GM12865 (cell line): ENCODE results near the gene ABCE1.

ENCODE experiments used
- DNase-seq: peaks from one replicate; pipeline ENCODE4 v3.0.0; 2010; ENCODE audit warnings: low read depth
- H3K4me3 ChIP-seq: 2 replicates; pipeline ENCODE4 v1.5.1; 2011; ENCODE audit warnings: mild to moderate bottlenecking, low read depth, low read length, control low read depth
- TF ChIP-seq, protein P1 (sequence below): IDR thresholded peaks from 2 replicates; pipeline ENCODE4 v1.5.1; 2011; ENCODE audit warnings: low read length, control low read depth, low read depth, inconsistent platforms; ENCODE audit not compliant: insufficient read depth; ENCODE audit errors: missing control alignments

The ABCE1 gene

DNA sequence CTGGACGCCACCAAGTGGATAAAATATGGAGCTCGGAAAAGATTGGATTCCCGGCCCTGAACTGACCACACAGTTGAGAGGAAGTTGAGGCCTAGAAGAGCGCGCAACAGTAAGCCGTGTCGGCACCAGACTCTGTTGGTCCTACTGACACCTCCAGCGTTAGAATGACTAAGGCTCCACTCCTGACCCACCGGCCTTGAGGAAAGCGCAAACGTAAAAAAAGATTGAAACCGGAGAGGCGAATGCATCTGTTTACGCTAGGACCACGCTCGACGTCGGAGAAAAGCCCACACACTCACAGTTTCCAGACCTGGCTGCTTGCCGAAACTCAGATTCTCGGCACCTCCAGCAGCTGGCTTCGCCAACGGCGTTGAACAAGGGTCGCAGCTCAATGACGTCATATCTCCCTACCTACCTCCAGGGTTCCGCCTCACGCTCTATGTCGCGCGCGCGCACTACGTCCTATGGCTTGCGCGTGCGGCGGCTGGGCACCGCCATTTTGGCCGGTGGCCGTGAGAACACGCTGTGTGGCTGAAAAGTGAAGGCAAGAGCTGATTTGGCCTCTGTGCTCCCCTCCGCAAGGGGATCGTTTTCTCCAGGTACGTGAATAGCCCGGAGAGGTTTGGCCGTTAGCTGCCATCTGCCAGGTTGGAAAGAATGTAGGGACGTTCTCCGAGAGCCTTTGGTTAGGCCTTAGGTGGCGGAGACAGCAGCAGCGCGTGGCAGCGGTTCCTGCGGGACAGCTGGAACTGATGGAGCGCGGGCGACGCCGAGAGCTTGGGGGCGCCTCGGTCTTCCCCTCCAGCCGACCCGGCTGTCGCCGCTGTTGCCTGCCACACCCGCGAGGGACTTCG, at the start of gene ABCE1, which contains the start of gene ANAPC10:
TSS of gene ABCE1 (plus strand) at position 491 of the 854 bp plus-strand sequence. CDS start 6,102 bp downstream, outside the sequence.
TSS of gene ANAPC10 (minus strand) at position 376 of the 854 bp plus-strand sequence. CDS start 2,097 bp downstream, outside the sequence.
- peak; percentile 98 for DNase-seq
- peak within 1 kb of the TSS; percentile 53 for H3K4me3 ChIP-seq
- TF ChIP-seq, protein P1, sequence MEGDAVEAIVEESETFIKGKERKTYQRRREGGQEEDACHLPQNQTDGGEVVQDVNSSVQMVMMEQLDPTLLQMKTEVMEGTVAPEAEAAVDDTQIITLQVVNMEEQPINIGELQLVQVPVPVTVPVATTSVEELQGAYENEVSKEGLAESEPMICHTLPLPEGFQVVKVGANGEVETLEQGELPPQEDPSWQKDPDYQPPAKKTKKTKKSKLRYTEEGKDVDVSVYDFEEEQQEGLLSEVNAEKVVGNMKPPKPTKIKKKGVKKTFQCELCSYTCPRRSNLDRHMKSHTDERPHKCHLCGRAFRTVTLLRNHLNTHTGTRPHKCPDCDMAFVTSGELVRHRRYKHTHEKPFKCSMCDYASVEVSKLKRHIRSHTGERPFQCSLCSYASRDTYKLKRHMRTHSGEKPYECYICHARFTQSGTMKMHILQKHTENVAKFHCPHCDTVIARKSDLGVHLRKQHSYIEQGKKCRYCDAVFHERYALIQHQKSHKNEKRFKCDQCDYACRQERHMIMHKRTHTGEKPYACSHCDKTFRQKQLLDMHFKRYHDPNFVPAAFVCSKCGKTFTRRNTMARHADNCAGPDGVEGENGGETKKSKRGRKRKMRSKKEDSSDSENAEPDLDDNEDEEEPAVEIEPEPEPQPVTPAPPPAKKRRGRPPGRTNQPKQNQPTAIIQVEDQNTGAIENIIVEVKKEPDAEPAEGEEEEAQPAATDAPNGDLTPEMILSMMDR = no peak

DNA sequence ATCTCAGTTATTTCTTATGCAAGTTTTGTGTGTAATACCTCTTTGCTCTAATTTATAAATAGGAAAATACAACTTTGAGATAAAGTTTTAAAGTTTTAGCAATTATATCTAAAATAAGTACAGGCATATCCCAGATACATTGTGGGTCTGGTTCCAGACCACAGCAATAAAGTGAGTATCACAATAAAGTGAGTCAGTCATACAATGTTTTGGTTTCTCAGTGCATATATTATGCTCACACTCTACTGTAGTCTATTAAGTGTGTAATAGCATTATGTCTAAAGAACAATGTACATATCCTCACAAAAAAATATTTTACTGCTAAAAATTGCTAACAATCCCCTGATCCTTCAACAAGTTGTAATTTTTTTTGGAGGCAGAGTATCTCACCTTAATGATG, 49.3 kb upstream of the ABCE1 start:
- DNase-seq = no peak
- TF ChIP-seq, protein P1 = no peak
- H3K4me3 ChIP-seq = no peak overlapping the region

DNA sequence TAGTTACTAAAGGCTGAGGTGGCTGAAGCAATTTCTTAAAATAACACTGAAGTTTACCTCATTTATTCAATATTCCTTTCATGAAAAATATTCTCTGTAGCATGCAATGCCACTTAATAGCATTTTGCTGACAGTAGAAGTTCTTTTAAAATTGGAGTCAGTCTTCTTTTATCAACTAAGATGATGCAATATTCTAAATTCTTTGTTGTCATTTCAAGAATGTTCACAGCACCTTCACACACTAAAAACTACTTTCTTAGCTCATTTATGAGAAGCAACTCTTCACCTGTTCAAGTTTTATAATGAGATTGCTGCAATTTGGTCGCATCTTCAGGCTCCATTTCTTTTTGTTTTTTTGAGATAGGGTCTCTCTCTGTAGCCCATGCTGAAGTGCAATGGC, 48.9 kb upstream of the ABCE1 start:
- TF ChIP-seq, protein P1 = no peak
- H3K4me3 ChIP-seq = no peak overlapping the region
- DNase-seq = no peak

DNA sequence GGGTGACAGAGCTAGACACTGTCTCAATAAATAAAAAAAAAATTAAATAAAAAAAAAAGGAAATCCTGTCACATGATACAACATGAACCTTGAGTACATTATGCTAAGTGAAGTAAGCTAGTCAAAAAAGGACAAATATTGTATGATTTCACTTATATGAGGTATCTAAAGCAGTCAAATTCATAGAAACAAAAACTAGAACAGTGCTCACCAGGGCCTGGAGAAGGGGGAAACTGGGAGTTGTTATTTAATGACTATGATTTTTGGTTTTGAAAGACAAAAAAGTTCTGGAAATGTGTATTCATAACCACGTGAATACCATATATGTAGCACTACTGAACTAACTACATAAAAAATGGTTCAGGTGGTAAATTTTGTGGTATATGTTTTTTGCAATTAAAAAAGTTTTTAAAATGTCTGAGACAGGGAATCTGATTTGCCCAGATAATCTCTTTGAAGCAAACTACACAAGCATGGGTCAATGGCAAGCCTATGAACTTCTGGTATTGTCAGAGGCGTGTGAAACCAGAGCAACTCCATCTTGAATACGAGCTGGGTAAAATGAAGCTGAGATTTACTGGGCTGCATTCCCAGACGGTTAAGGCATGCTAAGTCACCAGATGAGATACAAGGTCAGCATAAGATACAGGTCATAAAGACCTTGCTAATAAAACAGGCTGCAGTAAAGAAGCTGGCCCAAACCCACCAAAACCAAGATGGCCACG, 42.4 kb upstream of the ABCE1 start:
- TF ChIP-seq, protein P1 = no peak
- DNase-seq = no peak
- no peak overlapping the region for H3K4me3 ChIP-seq

DNA sequence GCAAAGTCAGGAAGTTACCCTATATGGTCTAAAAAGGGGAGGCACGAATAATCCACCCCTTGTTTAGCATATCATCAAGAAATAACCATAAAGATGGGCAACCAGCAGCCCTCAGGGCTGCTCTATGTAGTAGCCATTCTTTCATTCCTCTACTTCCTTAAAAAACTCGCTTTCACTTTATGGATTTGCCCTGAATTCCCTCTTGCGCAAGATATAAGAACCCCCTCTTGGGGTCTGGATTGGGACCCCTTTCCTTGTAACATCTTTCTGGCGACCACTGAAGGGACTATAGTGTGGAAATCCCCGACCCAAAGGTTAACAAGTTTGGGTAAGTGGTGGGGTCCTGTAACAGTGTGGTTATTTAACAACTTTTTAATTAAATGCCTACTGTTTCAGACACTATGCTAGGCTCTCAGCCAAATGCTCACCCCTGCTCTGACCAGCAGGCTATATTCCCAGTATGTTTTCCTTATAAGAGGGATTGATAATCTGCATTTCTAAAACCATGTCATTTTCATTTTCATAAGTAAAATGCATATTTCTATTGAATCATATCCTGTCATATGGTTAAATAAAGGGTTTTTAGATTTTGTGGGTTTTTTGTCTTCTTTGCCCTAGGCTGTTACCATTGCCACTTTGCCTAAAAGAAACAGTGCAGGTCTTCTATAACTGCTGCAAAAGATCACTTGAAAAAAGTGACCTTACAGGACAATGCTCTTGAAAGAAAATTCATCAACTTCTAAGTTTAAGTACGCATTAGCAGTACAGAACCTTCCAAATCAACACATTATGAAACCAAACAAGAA, 41.6 kb upstream of the ABCE1 start:
- H3K4me3 ChIP-seq = no peak overlapping the region
- DNase-seq = no peak
- TF ChIP-seq, protein P1 = no peak

DNA sequence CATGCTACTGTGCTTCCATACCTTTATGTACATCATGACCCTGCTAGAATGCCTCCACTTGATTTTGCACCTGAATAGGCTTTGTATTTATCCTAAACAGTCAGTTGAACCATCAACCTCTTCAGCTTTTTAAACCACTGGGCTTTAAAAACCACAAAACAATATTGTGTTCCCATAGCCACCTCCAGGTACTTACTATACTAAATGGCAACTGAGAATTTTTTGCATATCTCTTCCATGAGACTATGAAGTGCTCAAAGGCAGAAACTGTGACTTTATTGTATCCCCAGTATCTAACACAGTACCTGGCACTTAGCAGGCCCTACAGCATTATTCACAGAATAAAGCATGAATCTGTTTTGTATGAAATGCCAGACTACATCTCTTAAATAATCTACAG, 39.9 kb upstream of the ABCE1 start:
- H3K4me3 ChIP-seq = no peak overlapping the region
- TF ChIP-seq, protein P1 = no peak
- no peak for DNase-seq
